Left ventricle myocardium inferior (tissue), 1 donor: ENCODE measurements around the gene PROM2. TPM values are rescaled to one million over a fixed set of nuclear protein-coding genes. Genes with fewer than 3 reads are reported as not detected.
A peak's percentile ranks its signal among the peaks of the same experiment; 100 is the strongest.

ENCODE experiments used
- DNase-seq: peaks from one replicate; pipeline ENCODE4 v3.0.0-alpha.2; 2020
- H3K27ac ChIP-seq: fragments of 200-600 bp; replicated peaks from 2 replicates; pipeline ENCODE4 v1.8.0; 2021
- H3K27me3 ChIP-seq: fragments of 200-600 bp; 2 replicates; pipeline ENCODE4 v1.8.0; 2021; ENCODE audit warnings: low read depth
- H3K36me3 ChIP-seq: fragments of 200-600 bp; 2 replicates; pipeline ENCODE4 v1.8.0; 2021
- H3K4me1 ChIP-seq: fragments of 200-600 bp; 2 replicates; pipeline ENCODE4 v1.8.0; 2021
- H3K4me3 ChIP-seq: fragments of 200-600 bp; 2 replicates; pipeline ENCODE4 v1.8.0; 2021; ENCODE audit warnings: mild to moderate bottlenecking, moderate library complexity
- H3K9me3 ChIP-seq: fragments of 200-600 bp; replicated peaks from 2 replicates; pipeline ENCODE4 v1.8.0; 2021
- CTCF ChIP-seq: fragments of 200-600 bp; IDR thresholded peaks from 2 replicates; pipeline ENCODE4 v1.8.0; 2021; ENCODE audit warnings: antibody characterized with exemption, mild to moderate bottlenecking, borderline replicate concordance
- intact Hi-C: fragments of 100-400 bp; cut with micrococcal nuclease; formaldehyde crosslinking; loops from one replicate; pipeline ENCODE4 v1.11.0; 2022
- total RNA-seq: library from RNA; stranded (reverse); fragmentation: NEBNext Ultra II Directional; extraction: Animal tissue kit (Norgen Biotek cat#: 25700); gene quantifications from one replicate; pipeline ENCODE4 v1.2.1, GENCODE V29; 2021
- donor health status: DM: no; HTN: yes; CAD: no; lungs with severe emphysema.

Gene PROM2
- total RNA-seq, 1 donor from 2014 or later = 1.4 TPM

GRCh38 chr2:95326433-95327140 lies 52.3 kb downstream of the PROM2 start:
- no peak overlapping the region for H3K4me3 ChIP-seq
- no peak for DNase-seq
- H3K27ac ChIP-seq = no peak overlapping the region
- TF ChIP-seq CTCF = no peak
- no peaks in the 10 kb centered on the region for H3K9me3 ChIP-seq
- intact Hi-C loops = no loop called here
- no peaks in the 10 kb centered on the region for H3K27me3 ChIP-seq
- peaks cover 6% of the 10 kb centered on the region for H3K4me1 ChIP-seq
- H3K36me3 ChIP-seq = no peaks in the 10 kb centered on the region

- Histone ChIP-seq H3K4me1 (peaks cover 6% of the 10 kb centered on the region), H3K9me3 (no peaks in the 10 kb centered on the region), H3K4me3 (no peak overlapping the region), H3K27me3 (no peaks in the 10 kb centered on the region), H3K27ac (no peak overlapping the region), H3K36me3 (no peaks in the 10 kb centered on the region)
- DNase-seq = no peak
- intact Hi-C loops = no loop called here
- no peak for TF ChIP-seq CTCF
Measured at GRCh38 chr2:95327861-95328260, 53.6 kb downstream of the PROM2 start.

- H3K27ac ChIP-seq = no peak overlapping the region
- no peaks in the 10 kb centered on the region for H3K9me3 ChIP-seq
- H3K36me3 ChIP-seq = no peaks in the 10 kb centered on the region
- DNase-seq = no peak
- intact Hi-C loops = no loop called here
- H3K27me3 ChIP-seq = no peaks in the 10 kb centered on the region
- H3K4me3 ChIP-seq = no peak overlapping the region
- TF ChIP-seq CTCF = no peak
- peaks cover 6% of the 10 kb centered on the region for H3K4me1 ChIP-seq
Measured at GRCh38 chr2:95328358-95329125, 54.3 kb downstream of the PROM2 start.

GRCh38 chr2:95329401-95329800 lies 55.2 kb downstream of the PROM2 start:
- Histone ChIP-seq H3K27me3 (no peaks in the 10 kb centered on the region), H3K9me3 (no peaks in the 10 kb centered on the region), H3K27ac (no peak overlapping the region), H3K4me3 (no peak overlapping the region), H3K4me1 (peaks cover 6% of the 10 kb centered on the region), H3K36me3 (no peaks in the 10 kb centered on the region)
- no peak for DNase-seq
- intact Hi-C loops = no loop called here
- TF ChIP-seq CTCF = no peak

- Histone ChIP-seq H3K36me3 (no peaks in the 10 kb centered on the region), H3K4me3 (no peak overlapping the region), H3K4me1 (peaks cover 6% of the 10 kb centered on the region), H3K9me3 (no peaks in the 10 kb centered on the region), H3K27me3 (no peaks in the 10 kb centered on the region), H3K27ac (peak overlapping the region; percentile 30)
- DNase-seq = no peak
- intact Hi-C loops = no loop called here
- no peak for TF ChIP-seq CTCF
Measured at GRCh38 chr2:95329891-95330793, 55.9 kb downstream of the PROM2 start.
